GM08714 (cell line): ENCODE results near the gene ZNF101.
"Not testable (repeated sequence)": the region's sequence is repeated elsewhere in the genome, so short reads cannot be mapped to it uniquely, and the experiment has no call there.

Experiments
- H3K4me3 ChIP-seq: fragments of 200-500 bp; sonication (Bioruptor generic); 2 replicates; pipeline ENCODE4 v1.5.1; 2014; ENCODE audit warnings: mild to moderate bottlenecking, low read length, inconsistent platforms
- ZNF274 ChIP-seq: IDR thresholded peaks from 2 replicates; pipeline ENCODE4 v1.6.1; 2012; ENCODE audit warnings: mild to moderate bottlenecking, low read depth, low read length

Gene ZNF101

GRCh38 chr19:19661675-19662251 lies 6.9 kb upstream of the ZNF101 start:
- peak overlapping the region; percentile 92; the same call in 1 of the 2 replicates for H3K4me3 ChIP-seq
- TF ChIP-seq ZNF274: no peak

GRCh38 chr19:19662344-19662743 lies 6.3 kb upstream of the ZNF101 start:
- TF ChIP-seq ZNF274: no peak
- peak overlapping the region; percentile 92 for H3K4me3 ChIP-seq

GRCh38 chr19:19662871-19663255 lies 5.8 kb upstream of the ZNF101 start:
- no peak for TF ChIP-seq ZNF274
- peak overlapping the region; percentile 92 for H3K4me3 ChIP-seq

GRCh38 chr19:19663256-19664120 lies 5.2 kb upstream of the ZNF101 start, which contains the start of gene ATP13A1:
Gene ATP13A1, minus strand, starts transcription at chr19:19663676. Its CDS starts 10 bp downstream, at chr19:19663666.
- H3K4me3 ChIP-seq: peak within 1 kb of the TSS; percentile 92
- no peak for TF ChIP-seq ZNF274

- H3K4me3 ChIP-seq: not testable (repeated sequence)
Measured at GRCh38 chr19:19665420-19665948, 3.2 kb upstream of the ZNF101 start.

GRCh38 chr19:19670070-19670551 lies 1.5 kb downstream of the ZNF101 start:
- peak overlapping the region; percentile 99; the same call in 1 of the 2 replicates for H3K4me3 ChIP-seq
- TF ChIP-seq ZNF274: no peak

- no peak overlapping the region for H3K4me3 ChIP-seq
- no peak for TF ChIP-seq ZNF274
Measured at GRCh38 chr19:19672816-19673215, 4.2 kb downstream of the ZNF101 start.

- TF ChIP-seq ZNF274: no peak
- no peak overlapping the region for H3K4me3 ChIP-seq
Measured at GRCh38 chr19:19674315-19674714, 5.7 kb downstream of the ZNF101 start.

- no peak overlapping the region for H3K4me3 ChIP-seq
- no peak for TF ChIP-seq ZNF274
Measured at GRCh38 chr19:19677579-19677978, 8.9 kb downstream of the ZNF101 start.

GRCh38 chr19:19679176-19680073 lies 10.8 kb downstream of the ZNF101 start:
- no peak overlapping the region for H3K4me3 ChIP-seq
- TF ChIP-seq ZNF274: peak; percentile 68

- H3K4me3 ChIP-seq: not testable (repeated sequence)
Measured at GRCh38 chr19:19686119-19686518, 17.5 kb downstream of the ZNF101 start.

- TF ChIP-seq ZNF274: no peak
- H3K4me3 ChIP-seq: no peak overlapping the region
Measured at GRCh38 chr19:19686580-19686979, 17.9 kb downstream of the ZNF101 start.

- no peak overlapping the region for H3K4me3 ChIP-seq
- no peak for TF ChIP-seq ZNF274
Measured at GRCh38 chr19:19687090-19687489, 18.5 kb downstream of the ZNF101 start.

- H3K4me3 ChIP-seq: not testable (repeated sequence)
Measured at GRCh38 chr19:19689023-19689422, 20.4 kb downstream of the ZNF101 start.

GRCh38 chr19:19691683-19692082 lies 23.0 kb downstream of the ZNF101 start:
- no peak overlapping the region for H3K4me3 ChIP-seq
- no peak for TF ChIP-seq ZNF274
